Inflammatory macrophage (primary cell): Measurements from ENCODE around the gene TMEM132C.

Source experiments
- DNase-seq, 2 donors: peaks; one replicate each; pipeline ENCODE4 v3.0.0-alpha.2; 2020 to 2022

TMEM132C gene

DNA sequence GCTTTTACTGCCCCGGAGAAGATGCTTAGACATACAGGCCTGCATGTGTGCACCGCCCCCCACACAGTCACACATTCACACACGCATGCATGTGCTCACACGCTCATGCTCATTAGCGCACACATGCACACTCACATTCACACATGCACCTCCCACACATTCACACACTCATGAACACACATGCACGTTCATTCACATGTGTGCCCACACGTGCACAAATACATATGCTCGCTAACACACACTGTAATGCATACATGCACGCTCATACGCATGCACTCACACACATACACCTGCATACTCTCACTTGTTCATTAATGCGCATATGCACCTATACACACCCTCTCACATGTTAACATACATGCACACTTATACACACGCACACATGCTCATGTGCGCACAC lies 21.9 kb downstream of the TMEM132C start:
- DNase-seq: no peak

DNA sequence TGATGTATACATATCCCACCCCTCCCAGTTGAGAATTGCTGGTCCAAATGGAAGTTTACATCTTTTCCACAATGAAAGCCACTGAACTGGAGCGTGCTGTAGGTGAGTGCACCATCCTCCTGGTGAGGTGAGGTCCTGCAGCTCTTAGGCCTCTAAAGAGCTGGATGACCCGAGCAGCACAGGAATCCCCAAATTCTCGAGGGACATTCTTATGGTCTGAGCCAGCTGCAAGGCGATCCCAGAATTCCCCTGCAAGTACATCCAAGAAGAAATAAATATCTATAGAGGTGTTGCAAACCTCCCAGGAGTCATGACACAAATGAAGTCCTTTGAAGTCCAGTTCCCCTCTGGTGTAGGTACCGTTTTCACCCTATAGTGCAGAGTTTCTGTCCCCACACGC lies 24.0 kb downstream of the TMEM132C start:
- no peak for DNase-seq

DNA sequence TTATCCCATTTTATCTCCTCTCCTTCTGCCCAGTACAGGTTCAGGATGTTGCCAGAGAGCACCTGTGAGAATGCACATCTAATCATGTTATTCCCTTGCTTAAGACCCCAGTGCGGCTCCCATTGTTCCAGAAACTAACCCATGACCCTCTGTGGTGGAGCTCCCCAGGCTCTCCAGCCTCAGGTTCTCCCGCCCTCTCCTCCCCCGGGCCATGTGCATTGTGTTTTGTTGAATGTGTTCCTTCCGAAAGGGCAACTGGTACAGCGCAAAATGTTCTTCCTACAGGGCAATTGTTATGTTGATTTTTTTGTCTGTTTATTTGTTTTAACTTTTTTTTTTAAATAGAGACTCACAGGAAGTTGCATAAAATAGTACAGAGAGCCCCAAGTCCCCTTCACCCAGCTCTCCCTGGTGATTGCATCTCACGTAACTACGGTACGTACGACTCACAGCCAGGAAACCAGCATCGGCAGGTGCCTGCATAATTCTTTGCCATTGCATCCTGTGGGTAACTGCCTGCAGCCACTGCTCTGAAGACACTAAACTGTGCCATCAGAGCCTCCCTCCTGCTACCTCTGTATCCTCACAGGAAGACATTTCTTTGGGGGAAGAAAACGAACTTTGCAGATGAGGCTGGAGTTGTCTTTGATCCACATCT lies 31.2 kb downstream of the TMEM132C start:
- no peak for DNase-seq

DNA sequence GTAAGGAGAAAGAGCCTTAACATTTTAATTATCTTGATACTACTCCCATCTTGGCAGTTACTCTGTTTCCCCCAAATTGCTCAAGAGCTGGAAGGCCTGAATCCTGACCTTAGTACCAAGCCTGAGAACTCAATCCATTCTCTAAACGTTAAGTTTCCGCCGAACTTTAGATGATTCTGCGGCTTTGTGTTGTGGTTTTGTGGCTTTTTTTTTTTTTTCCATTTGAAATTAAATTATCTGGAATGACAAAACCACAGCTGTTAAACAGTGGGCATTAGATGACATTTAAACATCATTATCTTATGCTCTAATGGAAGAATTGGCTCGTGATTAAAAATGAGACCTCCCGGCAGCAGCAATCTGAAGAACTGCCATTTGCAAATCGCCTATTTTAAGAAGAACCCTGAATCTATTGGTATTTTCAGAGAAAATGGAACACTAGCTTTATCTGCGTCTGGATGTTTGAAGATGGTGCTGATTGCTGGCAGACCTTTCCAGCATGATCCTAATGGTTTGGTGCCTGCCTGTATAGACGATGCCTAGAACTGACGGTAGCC lies 38.4 kb downstream of the TMEM132C start:
- DNase-seq: no peak

DNA sequence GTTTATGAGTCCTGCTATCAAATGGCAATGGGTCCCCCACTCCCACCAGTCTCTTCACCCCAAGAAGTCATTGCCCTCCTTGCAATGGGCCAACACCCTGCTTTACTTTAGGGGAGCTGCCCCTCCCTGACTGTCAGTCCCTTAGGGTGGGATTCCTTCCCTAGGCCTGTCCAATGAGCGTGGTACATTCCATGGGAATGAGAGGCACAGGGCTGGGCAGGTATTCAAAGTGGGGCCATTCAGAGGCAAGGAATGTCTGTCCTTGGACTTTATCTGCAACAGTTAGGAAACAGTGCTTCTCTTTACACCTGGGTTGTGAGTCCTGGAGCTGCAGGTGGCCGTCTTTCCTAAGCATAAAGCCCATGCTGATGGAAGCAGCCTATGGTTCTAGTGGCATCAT lies 40.8 kb downstream of the TMEM132C start:
- DNase-seq: no peak

DNA sequence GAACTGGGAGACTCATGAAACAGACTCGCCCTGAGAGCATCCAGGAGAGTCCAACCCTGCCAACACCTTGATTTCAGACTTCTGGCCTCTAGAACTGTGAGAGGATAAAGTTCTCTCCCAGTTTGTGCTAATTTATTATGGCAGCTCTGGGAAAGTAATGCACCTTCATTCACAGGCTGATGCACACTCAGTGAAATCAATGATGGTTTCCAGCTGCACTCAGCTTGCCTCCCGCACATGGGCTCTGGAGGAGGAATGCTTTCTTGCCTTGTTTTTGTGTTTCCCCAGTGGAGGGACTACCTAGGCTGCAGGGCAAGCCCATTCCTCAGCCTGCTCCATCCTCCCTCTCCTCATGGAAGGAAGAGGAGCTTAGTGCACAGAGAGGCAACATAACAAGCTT lies 45.7 kb downstream of the TMEM132C start:
- DNase-seq: no peak

DNA sequence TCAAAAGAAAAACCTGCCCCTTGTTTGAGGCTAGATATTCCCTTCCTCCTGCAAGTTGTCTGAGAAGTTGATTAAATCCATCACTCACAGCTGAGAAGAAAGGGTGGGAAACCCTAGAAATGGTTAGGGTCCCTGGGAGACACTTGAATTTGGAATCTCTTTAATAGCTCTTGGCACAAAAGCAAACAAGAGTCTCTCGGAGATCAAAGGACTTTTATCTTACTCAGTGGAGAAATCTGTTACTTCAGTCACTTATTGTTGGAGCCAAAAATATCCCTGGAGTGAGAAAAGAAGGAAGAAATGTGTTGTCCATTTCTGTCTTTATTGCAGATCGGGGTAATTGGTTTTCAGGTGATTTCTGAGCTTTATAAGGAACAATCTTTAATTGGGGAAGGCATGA lies 47.0 kb downstream of the TMEM132C start:
- DNase-seq: no peak

DNA sequence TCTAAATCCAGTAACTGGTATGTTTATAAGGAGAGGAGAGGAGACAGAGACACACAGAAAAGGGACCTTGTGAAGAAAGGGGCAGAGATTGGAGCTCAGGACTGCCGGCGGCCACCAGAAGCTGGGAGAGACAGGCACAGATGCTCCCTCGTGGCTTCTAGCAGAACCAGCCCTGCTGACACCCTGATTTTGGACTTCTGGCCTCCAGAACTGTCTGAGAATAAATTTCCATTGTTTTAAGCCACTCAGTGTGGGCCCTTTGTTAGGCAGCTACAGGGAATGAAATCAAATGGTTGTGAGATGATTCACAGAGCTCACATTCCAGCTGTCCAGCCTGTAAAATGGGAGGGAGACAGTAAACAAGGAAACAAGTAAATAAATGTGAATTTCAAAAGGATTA lies 47.6 kb downstream of the TMEM132C start:
- DNase-seq: no peak

DNA sequence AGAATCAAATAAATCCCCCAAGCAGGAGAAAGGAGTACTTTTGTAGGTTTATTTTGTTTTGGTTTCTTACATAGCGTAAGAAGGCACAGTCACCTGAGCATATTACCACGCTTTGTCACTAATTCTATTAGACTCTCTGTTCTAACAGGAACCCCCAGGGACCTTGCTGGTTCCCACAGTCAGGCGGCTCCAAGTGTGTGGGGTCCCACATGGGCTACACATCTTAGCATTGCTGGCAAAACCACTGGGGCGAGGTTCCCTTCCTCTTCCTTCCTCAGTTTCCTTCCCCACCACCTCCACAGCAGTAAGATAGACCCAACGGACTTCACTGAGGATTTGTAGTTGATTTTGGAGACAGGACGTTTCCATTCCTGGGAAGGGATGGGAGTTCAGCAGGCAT lies 49.1 kb downstream of the TMEM132C start:
- no peak for DNase-seq

DNA sequence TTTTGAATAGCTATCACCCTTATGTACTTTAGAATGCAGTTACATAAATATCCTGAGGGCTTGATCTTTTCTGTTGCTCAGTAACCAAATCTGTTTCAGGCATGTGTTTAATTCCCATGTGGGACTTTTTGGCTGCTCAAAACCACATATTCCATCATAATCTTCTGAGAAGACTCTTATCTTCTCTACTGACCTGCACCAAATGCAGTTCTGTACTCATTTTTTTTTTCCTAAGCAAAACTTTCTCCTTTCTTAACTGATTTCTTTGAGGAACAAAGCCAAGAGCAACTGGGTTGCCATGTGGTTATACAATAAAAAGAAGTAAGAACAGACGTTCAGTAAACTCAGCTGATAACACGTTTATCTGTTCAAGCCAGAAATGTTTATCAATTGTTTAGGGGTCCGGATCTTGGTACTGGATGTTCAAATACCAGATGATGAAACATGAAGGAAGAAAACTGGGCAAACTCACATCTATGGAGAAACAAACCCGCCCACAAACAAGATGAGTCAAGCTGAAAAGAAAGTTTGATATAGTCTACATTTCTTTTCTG lies 50.1 kb downstream of the TMEM132C start:
- no peak for DNase-seq

DNA sequence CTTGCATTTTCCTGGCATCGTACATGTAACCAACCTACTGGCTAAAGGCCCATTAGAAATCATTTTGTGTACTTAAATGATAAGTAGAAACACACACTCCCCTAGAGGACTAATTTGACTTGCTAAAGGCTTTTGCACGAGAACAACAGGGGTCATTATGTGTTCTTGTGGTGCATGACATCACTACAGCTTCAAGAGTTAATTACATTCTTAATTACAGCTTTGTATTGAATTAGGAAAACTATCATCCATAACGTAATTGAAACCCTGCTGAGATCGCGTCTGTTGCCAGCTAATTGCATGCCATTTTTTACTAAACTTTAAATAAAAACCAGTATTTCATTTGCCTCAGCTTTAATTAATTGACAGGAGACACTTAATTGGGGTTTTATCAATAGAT lies 51.4 kb downstream of the TMEM132C start:
- DNase-seq: no peak

DNA sequence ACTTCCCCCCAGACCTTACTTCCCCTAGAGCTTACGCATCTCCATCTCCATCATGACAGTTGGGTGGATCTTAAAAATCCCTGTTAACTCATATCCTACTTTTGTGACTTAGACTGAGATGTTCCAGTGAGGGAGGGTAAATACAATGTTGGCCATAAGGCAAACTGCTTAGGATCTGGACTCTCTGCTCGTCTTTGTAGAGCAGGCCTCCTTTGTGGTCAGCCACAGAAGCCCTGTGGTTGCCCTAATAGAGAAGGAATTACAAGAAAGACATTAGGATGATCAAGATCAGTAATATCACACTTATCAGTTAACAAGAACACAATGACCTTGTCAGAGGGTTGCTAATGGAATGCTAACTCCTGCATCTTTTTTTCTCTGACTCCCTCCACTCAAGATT lies 52.0 kb downstream of the TMEM132C start:
- no peak for DNase-seq

DNA sequence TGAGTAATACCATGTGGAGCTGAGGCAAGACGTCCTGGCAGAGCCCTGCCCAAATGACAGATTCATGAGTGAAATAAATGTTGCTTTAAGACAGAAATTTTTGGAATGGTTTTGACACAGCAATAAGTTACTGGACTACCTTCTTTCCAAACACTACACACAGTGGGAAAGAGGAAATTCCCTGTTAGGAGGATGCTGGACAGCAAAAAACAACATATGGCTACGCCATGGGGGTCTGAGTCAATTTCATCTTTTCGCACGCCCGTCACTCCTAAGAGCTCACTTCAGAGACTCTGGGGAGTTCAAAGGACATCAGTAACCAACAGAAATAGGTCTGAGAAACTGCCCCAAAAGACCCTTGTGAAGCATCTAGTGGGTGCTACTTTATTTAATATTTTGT lies 55.4 kb downstream of the TMEM132C start:
- no peak for DNase-seq

DNA sequence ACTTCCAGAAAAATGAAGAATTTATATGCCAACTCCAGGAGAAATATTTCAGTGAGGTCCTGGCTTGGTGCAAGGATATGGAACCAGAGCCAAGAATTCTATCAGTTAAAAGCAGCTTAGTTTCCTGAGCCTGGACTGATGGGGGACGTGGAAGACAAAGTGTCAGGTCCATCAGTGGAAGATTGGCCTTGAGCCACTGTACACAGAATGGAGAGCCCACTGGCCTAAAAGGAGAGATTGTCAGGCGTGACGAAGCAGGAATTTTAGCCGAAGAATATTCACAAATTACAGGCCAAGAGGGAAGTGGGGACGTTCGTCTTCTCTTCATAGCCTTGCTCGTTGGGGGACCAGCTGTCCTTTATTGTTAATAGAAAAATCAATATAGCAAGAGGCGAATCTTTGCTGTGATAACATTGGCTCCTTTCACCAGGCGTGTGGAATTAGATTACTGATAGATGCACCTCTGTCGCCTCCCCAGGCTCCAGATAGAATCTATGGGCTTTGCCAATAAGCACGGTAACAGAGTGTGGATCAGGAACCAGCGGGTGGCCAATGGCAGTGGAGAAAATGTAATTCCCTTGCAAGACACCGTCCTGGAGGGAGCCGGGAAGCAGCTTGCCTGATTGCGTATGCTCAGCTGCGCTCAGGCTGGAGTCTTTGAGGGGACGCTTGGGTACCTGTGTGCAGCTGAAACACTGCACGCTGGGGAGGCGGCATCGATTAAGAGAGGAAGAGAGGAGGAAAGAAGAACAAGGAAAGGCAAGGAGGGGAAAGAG lies 56.4 kb downstream of the TMEM132C start:
- DNase-seq: no peak

DNA sequence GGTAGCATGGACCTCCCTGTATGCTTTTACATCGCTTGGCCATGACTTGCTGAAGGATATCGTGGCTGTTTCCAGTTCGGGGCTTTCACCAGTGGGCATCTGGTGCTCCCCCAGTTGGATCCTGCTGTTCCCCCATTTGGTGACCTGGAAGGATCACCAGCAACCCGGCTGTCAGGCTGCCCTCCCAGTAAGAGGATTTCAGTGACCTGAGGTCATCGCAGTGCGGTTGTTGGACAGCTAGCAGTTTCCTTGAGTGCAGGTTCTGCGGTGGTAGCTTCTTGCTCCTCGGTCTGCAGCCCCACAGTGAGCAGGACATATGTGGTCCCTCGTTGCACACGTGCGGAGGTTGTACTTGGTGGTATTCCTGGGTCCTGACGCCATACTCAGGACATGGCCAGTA lies 58.7 kb downstream of the TMEM132C start:
- no peak for DNase-seq

DNA sequence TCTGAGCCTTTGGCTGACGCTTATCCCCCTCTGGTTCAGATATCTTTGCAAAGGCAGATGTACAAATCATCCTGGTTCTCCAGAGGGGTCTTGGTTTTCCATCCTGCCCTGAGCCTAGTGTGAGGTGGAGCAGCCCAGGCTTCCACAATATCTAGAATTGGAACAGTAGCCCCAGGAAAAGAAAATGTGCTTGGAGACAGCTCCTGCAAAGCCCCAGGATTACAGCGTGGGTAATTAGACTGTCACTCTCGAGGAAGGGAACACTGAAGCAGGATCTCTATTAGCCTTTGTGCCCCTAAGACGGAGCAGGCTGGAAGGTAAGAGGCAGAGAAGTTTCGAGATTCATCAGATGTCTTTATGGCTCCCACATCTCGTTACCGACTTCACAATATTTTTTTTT lies 59.4 kb downstream of the TMEM132C start:
- no peak for DNase-seq

DNA sequence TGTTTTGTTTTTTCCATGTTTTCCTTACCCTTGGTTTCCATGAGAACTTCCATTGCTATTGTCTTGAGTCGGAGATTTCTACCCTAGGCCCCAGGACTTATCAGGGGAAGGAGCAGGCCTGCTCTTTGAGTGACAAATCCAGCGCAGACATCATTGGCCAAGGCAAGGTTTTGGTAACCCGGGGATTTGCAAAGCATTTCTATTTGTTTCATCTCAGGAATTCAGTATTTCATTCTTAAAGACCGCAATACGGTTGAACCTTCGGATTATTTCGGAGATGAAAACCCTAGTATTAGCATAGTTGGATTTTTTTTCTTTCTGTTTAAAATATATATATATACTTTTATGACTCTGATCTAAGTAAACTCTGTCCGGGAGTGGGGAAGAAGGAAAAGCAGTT lies 62.0 kb downstream of the TMEM132C start:
- no peak for DNase-seq

DNA sequence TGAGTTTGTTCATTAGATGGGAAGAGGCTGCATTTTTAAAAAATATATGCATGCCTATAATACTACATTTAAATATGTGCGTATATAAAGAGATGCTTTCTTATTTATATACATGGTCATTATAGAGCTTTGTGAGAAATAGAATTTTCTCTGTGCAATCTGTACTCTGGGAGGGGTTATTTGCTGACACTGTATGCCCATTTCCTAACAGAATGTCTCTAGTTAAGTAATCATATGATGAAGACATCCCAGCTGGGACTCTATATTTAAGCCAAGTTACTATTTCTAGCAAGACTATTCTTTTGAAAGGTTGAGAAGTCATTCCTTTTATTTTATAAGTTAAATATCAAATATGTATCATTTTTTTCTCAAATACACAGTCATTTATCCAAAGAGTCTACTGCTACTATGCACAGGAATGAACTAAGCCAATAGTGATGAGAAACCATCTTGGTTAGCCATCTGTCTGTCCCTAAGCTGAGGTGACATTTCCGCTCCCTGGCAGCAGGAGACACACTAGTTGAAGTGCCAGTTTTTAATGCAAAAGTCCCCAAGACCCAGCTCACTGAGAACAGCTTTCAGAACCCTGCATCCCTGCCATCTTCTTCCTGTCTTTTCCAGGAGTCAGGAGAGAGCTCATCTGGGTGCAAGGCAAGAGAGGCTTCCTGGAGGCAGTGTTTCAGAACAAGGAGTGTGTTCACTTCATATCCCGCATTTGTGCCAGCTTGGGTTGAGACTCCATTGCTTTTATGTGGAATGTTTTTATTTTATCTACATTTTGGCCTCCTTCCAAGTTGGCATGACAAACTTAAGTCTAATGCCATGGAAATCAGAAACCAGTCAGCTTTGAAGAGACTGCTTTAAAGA lies 69.5 kb downstream of the TMEM132C start:
- no peak for DNase-seq

DNA sequence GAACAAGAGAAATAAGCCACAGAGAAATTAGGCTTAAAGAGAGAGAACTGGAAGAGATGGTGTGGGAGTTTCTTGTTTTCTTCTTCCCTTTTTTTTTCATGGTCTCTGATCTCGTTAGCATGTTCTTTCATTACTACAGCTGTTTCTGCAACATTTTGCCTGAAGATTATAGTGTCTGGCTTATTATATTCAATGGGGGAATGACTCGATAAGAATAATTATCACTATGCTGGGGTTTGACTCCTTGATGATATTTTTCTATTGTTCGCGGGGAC lies 70.0 kb downstream of the TMEM132C start:
- DNase-seq: no peak

DNA sequence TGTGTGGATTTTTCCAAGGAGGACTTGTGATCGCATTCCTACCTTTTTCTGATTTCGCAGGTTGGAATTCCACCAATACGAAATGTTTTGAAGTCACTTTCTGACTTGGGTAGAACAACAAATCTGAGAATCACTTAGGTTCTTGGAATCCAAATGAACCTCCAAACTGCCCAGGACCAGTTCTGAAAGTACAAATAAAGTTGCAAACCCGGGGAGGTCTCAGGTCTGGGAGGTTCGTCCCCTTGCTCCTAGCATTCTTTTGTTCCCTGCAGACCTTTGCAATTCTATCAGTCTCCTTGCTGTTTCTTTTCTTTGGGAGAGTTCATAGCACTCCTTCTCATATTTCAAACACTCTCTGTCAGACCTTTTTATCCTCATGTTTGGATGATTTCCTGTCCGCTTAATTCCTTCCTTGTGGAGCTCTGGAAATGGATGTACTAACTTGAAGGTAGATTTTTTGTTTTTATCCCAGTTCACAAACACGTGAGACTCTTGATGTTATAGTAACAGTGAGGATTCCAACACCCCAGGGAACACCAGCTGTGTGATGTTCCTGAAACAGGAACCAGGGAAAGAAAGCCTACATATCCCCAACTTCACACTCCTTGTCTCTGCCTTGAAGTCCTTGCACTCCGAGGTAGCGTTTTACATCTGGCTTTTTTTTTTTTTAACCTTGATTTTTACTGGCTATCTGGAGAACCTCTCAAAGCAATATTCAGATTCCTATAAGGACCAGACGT lies 70.6 kb downstream of the TMEM132C start:
- no peak for DNase-seq

DNA sequence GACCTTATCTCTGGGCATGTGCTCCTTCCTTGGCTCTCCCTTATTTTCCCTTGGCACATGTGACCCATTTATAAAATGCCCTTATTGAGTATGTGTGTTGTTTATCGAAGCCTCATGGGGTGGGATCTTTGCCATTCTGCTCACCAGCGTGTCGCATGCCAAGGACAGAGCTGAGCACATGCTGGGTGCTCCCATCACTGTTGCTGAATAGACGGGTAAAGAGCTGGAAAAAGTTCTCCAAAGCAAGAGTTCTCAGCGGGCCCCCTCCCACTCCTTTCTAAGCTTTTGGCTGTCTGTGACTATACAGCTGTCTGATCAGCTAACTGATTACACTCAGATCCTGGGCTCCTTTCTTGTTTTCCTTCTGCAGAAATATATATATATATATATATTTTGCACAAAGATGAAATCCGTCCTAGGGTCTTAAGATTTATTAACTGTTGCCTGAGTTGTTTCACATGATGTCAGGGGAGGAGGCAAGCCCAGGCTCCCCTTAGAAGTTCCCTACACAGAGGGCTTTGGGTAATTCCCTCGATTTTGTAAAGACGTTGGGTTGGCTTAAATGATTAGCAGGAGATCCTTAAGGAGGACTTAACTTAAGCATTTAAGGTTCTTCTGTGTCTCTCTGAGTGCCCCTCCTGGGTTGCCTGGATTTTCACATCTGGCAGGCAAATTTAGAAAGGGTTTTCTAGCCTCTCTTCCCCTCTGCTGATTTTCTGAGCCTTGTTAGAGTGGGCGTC lies 71.6 kb downstream of the TMEM132C start:
- DNase-seq: no peak

DNA sequence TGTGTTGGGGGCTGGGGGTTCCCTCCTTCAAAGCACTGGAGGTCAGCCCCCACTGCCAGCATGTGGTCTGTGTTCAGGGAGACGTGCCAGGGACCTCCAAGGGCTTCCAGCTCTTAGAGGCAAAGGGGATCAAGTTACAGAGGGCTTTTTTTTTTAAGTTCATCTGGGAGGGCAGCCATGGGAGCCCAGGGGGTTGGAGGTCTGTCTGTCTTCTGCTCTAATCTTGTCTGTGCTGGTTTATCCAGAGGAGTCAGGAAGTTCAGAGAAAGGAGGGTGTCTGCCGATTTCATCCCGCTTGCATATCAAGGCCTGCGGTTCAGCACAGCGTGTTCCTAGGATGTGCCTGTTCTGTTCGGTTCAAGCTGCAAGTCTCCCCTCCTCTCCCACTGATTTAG lies 72.2 kb downstream of the TMEM132C start:
- no peak for DNase-seq
